HG03025 (cell line): ENCODE data around the gene RPTOR.
"Not testable (repeated sequence)": the region's sequence is repeated elsewhere in the genome, so short reads cannot be mapped to it uniquely, and the experiment has no call there.

Experiments
- ATAC-seq: cut with Tn5 transposase; IDR thresholded peaks from one replicate; pipeline ENCODE4 v1.9.1; 2021; ENCODE audit warnings: mild to moderate bottlenecking, moderate library complexity; ENCODE audit not compliant: unreplicated experiment, low FRiP score

RPTOR gene, protein sequence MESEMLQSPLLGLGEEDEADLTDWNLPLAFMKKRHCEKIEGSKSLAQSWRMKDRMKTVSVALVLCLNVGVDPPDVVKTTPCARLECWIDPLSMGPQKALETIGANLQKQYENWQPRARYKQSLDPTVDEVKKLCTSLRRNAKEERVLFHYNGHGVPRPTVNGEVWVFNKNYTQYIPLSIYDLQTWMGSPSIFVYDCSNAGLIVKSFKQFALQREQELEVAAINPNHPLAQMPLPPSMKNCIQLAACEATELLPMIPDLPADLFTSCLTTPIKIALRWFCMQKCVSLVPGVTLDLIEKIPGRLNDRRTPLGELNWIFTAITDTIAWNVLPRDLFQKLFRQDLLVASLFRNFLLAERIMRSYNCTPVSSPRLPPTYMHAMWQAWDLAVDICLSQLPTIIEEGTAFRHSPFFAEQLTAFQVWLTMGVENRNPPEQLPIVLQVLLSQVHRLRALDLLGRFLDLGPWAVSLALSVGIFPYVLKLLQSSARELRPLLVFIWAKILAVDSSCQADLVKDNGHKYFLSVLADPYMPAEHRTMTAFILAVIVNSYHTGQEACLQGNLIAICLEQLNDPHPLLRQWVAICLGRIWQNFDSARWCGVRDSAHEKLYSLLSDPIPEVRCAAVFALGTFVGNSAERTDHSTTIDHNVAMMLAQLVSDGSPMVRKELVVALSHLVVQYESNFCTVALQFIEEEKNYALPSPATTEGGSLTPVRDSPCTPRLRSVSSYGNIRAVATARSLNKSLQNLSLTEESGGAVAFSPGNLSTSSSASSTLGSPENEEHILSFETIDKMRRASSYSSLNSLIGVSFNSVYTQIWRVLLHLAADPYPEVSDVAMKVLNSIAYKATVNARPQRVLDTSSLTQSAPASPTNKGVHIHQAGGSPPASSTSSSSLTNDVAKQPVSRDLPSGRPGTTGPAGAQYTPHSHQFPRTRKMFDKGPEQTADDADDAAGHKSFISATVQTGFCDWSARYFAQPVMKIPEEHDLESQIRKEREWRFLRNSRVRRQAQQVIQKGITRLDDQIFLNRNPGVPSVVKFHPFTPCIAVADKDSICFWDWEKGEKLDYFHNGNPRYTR (N-terminal part only)

DNA sequence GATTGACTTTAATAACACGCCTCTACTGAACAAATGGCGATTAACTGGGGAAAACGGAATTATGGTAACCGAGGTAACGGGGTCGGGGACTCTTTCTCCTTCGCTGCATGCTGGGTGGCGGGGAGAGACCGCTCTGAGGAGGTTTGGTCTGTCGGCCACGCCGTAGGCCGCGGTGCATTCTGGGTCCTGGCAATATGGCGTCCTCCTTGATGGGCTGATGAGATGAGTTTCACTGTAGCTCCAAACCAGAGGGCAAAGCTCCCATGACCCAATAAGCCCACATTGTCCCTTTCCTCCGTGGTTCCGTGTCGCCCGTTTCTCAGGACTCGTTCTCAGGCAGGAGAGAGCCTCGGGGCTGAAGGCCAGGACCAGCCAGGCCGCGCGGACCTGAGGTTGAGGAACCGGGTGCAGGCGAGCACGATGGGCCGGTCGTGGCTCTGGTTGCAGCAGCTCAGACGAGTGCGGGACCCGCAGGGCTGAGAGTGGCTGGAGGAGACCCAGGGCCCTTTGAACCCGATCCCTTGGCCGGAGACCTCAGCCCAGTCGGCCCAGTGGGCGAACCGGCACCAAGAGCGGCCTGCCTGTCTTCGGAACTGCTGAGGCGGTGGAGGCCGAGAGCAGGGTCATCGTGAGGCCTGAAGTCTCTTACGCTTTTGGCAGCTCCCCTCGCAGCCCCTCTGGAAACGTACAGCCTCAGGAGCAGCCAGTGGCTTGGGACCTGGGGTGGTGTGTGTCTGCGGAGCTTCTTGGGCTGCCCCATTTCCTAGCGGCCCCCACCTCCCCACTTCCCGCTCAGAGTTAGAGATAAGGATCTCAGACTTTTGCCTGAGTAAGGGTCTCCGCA lies at the start of gene RPTOR:
Gene RPTOR (plus strand): TSS at position 184 of the 844 bp plus-strand sequence. CDS start 792 bp downstream, outside the sequence.
- ATAC-seq: no peak

DNA sequence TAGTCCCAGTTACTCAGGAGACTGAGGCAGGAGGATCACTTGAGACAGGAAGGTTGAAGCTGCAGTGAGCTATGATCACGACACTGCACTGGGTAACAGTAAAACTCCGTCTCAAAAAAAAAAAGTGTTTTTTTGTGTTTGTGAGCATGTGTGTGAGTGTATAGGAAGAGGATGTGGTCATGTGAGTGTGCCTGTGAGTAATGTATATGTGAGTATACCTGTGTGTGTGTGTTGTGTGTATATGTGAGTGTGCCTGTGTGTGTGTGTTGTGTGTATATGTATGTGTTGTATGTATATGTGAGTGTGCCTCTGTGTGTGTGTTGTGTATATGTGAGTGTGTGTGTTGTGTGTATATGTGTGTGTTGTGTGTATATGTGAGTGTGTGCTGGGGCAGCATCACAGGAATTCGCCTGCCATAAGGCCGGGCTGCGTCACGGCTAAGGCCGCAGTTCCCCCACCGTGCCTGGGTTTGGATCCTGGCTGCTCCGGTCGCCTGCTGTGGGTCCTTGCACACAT lies 46.9 kb upstream of the RPTOR start:
- ATAC-seq: no peak

- no peak for ATAC-seq
Measured at GRCh38 chr17:80498242-80498919, 46.3 kb upstream of the RPTOR start.

- ATAC-seq: no peak
Measured at GRCh38 chr17:80498920-80499410, 45.7 kb upstream of the RPTOR start.

- no peak for ATAC-seq
Measured at GRCh38 chr17:80499560-80499959, 45.1 kb upstream of the RPTOR start.

DNA sequence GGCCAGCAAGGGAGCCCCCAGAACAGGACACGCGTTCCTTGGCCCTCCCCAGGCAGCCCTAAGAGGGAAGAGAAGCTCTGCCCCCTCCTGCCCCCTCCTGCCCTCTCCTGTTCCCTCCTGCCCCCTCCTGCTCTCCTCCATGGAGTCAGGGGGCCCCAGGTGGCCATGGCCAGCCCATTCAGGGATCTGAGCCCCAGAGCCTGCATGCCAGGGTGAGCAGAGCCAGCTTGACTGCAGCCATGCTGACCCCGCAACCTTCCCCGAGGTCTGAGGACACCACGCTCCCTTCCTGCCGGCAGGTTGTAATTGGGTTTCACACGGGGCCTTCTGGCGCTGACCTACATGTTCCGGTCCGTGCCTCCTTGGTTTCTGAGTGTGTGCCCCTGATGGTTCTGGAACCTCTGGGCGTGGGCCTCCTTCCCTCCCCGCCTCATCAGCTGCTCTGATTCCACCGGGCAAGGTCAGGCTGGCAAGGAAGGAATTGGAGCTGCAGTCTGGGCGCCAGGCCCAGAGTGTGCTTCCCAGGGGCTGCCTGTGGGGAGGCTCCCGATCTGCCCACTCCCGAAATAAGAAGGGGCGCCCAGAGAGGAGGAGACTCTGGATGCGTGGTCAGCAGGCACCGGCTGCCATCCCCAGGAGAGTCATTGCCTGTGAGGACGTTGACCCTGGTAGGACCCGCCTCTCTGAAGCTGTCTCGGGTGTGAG lies 44.5 kb upstream of the RPTOR start:
- no peak for ATAC-seq

- no peak for ATAC-seq
Measured at GRCh38 chr17:80501741-80502577, 42.7 kb upstream of the RPTOR start.

DNA sequence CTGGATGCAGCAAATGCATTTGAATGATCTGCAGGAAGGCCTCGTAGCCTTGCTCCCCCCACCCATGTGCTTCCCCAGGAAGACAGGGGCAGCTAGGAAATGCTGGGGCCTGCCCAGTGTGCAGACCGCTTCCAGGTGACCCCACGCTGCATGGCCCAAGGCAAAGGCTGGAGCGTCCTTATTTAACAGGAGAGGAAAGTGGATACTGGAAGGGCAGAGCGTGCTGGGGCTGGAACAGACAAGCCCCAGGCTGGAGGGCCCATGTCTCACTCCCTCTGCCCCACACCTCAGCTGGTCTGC lies 42.1 kb upstream of the RPTOR start:
- ATAC-seq: no peak

- no peak for ATAC-seq
Measured at GRCh38 chr17:80503031-80503430, 41.6 kb upstream of the RPTOR start.

GRCh38 chr17:80503921-80504320 lies 40.7 kb upstream of the RPTOR start:
- no peak for ATAC-seq

GRCh38 chr17:80504686-80505413 lies 39.8 kb upstream of the RPTOR start:
- ATAC-seq: no peak

DNA sequence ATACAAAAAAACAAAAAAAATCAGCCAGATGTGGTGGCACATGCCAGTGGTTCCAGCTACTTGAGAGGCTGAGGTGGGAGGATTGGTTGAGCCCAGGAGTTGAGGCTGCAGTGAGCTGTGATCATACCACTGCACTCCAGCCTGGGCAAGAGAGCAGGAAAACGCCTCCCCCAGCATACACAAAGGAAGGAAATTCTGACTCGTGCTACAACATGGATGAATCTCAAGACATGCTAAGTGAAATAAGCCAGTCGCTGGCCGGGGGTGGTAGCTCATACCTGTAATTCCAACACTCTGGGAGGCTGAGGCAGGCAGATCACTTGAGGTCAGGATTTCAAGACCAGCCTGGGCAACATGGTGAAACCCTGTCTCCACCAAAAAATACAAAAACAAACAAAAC lies 37.5 kb upstream of the RPTOR start:
- not testable (repeated sequence) for ATAC-seq

GRCh38 chr17:80507965-80508364 lies 36.7 kb upstream of the RPTOR start:
- ATAC-seq: no peak

- ATAC-seq: no peak
Measured at GRCh38 chr17:80509311-80509710, 35.3 kb upstream of the RPTOR start.

DNA sequence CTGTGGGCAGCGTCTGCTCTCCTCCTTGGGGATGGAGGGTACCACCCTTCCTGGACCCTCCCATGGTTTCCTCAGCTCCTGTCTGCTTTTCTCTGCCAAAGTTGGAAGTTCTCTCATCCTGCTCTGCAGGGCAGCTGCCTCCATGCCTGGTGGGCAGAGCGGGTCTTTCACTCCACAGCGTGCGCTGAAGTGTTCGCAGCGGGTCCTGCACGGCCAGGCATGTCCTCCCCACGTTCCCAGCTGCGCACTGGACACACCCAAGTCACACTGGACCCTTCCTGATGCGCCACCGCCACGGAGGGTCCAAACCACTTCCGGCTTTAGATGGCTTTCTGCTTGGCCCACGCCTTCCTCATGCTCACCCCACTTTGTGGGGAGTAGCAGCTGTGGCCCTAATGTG lies 34.5 kb upstream of the RPTOR start:
- no peak for ATAC-seq

DNA sequence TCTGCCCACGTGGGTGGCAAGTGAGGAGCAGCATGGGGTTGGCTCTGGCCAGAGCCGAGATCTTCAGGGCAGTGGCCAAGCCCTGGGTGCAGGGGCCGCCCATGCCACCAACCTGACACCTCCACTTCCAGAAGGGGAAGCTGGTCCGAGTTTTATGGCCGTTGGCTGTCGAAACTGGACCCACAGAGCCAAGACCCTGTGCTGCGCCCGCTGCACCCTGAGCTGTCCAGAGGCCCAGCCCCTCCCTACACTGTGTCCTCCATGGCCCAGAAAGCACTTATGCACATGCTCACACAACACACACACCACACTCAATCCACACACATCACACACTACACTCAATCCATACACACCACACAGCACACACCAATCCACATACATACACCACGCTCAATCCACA lies 33.9 kb upstream of the RPTOR start:
- ATAC-seq: no peak
